Endothelial cell of umbilical vein (primary cell): ENCODE measurements around the gene C19orf25.

Experiments
- CTCF ChIP-seq, 2 donors: IDR thresholded peaks; 1 replicate in 1 of 2; 2 replicates in 1 of 2; pipeline ENCODE4 v1.5.1; 2011; ENCODE audit warnings: low read length in 2 of 2, mild to moderate bottlenecking in 2 of 2, moderate library complexity in 2 of 2, control low read depth in 1 of 2, inconsistent platforms in 1 of 2, low read depth in 1 of 2; ENCODE audit not compliant: insufficient read depth in 1 of 2; ENCODE audit errors: extremely low read depth in 1 of 2
- EZH2 ChIP-seq: IDR thresholded peaks from 2 replicates; pipeline ENCODE4 v1.6.1; 2012; ENCODE audit warnings: borderline replicate concordance, low read depth, mild to moderate bottlenecking, moderate library complexity, low read length, inconsistent platforms; ENCODE audit not compliant: severe bottlenecking
- FOS ChIP-seq: IDR thresholded peaks from 2 replicates; pipeline ENCODE4 v1.6.1; 2011; ENCODE audit warnings: mild to moderate bottlenecking, low read length, moderate library complexity, borderline replicate concordance; ENCODE audit not compliant: insufficient read depth
- MYC ChIP-seq: IDR thresholded peaks from one replicate; pipeline ENCODE4 v1.6.1; 2011; ENCODE audit warnings: mild to moderate bottlenecking, low read depth, low read length
- POLR2A ChIP-seq: IDR thresholded peaks from 2 replicates; pipeline ENCODE4 v1.6.1; 2012; ENCODE audit warnings: low read depth, mild to moderate bottlenecking, control low read depth, low read length
- POLR2AphosphoS5 ChIP-seq: IDR thresholded peaks from 2 replicates; pipeline ENCODE4 v1.6.1; 2012; ENCODE audit warnings: low read depth, mild to moderate bottlenecking, control low read depth, low read length, moderate library complexity; ENCODE audit not compliant: insufficient read depth
- TF ChIP-seq, protein P1 (sequence below): IDR thresholded peaks from 2 replicates; pipeline ENCODE4 v1.6.1; 2011; ENCODE audit not compliant: insufficient read depth, insufficient read length

GRCh38 chr19:1427221-1427920, 51.6 kb downstream of the C19orf25 start:
- no peak for TF ChIP-seq CTCF (IDR thresholded peaks at IDR 0.05; ENCODE audit: extremely low read depth in 1 of 2, insufficient read depth in 1 of 2, low read depth in 1 of 2, low read length in 2 of 2)
- no peak for TF ChIP-seq POLR2AphosphoS5
- no peak for TF ChIP-seq FOS
- TF ChIP-seq EZH2, result no peak
- TF ChIP-seq POLR2A, result no peak
- TF ChIP-seq MYC, result no peak
- TF ChIP-seq, protein P1, sequence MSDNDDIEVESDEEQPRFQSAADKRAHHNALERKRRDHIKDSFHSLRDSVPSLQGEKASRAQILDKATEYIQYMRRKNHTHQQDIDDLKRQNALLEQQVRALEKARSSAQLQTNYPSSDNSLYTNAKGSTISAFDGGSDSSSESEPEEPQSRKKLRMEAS, result no peak
